ENCODE results near the gene PLCH2.
A peak's percentile ranks its signal among the peaks of the same experiment; 100 is the strongest.

The PLCH2 gene

DNA sequence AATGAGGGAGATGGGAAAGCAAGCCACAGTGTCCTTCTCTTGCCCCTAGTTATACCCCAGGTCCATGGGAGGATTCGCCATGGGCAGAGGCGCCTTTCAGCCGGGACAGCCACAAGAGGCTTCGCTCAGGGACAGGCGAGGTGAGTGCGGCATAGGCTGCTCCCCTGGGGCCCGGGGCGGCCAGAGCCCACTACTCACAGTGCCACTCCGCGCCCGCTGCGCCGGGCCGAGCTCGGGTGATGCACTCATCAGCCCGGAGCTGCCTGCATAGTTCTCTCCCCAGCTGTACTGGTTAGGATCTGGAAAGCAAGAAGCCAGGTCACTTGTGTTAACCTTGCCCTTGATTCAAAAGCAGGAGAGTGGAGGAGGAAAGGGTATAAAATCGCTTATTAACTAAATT is 41.9 kb downstream of the PLCH2 start:
- DNase-seq: no peak

DNA sequence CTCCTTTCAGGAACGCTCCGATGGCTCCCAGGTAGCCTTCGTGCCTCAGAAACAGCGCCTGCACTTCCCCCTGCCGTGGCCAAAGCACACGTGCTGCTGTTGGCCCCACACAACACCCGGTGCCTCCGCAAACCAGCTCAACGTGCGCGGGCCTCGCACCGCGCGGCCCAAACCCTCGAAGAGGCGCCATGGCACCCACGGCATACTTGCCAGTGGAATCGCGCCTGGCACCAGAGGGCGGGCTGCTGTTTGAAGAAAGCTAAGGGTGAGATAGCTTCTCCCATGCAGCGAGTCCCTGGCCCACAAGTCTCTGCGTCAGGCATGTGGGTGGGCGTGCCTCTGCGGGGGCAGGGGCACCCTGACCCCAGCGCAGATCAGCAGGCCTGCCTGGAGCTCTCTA is 42.4 kb downstream of the PLCH2 start:
- DNase-seq: no peak

DNA sequence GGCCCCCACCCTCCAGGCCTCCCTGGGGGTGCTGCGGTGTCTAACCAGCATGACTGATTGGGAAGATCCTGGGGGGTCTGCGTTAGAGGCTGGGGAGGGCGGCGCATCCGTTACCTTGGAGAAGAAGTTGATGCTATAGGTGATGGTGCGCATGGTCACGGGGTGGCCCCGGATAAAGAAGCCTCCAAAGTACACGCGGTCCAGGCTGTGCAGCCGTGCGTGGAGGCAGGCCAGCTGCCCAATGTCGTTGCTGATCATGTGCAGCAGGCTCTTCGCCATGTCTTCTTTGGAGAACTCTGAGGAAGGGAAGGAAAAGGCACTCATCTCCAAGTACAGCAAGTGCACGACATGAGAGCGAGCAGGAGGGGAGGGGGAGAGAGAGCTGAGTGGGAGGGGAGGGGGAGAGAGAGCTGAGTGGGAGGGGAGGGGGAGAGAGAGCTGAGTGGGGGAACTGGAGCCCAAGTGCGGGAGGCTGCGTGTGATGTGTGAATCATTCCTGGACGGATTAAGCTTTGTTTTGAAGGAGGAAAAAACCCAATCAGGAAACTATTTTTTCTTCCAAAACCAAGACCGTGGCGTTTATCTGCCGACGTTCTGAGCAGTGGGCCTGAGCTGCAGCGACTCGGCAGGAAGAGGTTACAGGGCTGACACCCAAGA is 43.1 kb downstream of the PLCH2 start:
- no peak for DNase-seq

DNA sequence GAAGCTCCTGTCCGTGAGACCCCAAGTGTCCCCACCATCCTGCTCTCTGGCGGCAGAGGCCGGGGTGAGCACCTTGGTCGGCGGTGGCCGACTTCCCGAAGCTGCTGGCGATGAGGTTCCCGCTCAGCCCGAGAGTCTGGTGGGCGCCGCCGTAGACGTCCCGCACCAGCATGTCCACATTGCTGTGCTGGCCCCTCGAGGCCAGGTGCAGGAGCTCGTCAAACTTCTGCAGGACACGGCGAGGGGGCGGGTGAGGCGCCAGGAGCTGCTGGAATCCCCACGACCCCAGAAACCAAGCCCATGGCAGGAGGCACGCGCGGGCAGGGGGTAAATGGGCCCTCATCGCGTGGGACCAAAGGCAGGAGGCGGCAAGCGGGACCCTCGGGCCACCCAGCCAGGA is 43.6 kb downstream of the PLCH2 start:
- DNase-seq: no peak

DNA sequence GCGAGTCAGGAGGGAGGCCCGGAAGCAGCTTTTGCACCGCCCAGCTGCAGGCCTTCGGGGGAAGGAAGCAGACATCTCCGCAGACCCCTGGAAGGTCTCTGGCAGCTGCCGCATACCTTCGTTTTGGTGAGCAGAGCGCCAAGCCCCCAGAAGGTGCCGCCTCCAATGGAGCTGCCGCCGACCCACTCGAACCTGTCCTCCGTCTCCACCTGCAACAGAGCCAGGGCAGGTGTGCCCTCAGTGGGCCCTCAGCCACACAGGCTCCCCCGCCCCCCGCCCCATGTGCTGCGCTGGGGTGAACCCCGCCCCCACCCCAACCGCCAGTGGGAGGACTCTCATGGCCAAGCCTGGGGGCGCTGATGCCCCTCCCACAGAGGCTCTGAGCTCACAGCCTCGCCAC is 44.1 kb downstream of the PLCH2 start:
- DNase-seq: no peak

DNA sequence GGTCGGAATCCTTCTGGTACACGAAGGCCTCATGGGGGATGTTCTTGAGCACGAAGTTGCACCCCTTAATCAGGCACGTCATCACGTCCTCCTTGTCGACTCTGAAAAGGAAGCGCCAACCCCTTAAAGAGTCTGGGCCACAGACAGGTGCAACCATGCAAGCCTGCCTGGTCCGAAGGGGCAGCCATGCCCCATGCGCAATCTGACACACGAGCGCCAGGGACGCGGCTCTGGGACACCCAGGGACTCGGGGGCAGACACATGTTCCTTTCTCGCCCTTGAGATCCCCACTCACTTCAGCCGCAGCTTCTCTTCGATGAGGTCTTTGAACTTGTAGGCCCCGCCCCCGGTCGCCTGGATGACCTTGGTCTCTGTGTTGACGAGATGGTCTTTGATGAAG is 44.7 kb downstream of the PLCH2 start:
- DNase-seq: no peak

DNA sequence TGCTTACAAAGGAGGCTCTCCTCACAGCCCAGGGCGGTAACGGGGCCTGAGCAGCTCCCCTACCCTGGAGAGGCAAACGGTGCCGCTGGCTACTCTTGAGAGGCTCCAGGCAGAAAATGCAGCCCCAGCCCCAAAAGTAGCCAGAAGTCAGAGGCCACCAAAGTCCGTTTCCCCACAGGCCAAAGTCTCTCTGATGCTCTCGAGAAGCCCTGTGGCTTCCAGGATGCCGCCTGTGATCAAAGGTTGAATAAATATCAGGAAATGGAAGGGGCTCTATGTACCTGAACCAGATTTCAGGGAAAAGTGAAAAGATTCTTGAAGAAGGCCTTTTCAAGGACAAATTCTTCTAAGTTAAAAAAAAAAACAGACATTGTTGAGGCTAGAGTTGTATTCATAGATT is 46.1 kb downstream of the PLCH2 start:
- DNase-seq: no peak

DNA sequence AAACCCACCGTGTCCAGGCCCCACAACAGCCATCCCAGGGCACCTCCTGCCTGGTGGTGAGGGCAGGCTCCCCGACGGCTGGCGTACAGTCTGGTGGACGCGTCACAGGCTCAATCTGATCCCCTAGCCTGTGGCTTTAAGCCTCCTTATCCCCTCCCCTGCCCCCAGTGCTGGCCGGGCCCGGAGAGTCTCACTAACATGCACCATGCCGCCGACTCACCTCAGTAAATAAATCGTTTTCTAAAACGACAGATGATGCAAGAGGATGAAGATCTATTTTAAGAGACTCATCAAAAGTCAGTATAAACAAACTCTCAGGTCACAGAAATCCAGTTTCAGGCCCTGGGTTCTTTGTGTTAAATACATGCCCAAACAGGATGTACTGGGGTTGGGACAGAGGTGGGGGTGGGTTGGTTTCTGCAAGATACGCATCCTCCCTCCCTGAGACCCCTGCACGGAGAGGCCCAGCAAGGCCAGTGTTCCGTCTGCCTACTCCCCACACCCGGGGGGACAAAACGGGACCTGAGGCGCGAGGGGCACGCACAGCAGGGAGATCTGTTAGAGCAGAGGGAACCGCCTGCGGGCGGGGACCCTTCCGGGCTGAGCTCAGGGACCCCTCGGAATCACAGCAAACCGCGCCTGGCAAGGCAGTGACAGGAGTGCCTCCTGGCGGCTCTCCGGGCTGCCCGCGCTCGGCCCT is 47.3 kb downstream of the PLCH2 start:
- no peak for DNase-seq

DNA sequence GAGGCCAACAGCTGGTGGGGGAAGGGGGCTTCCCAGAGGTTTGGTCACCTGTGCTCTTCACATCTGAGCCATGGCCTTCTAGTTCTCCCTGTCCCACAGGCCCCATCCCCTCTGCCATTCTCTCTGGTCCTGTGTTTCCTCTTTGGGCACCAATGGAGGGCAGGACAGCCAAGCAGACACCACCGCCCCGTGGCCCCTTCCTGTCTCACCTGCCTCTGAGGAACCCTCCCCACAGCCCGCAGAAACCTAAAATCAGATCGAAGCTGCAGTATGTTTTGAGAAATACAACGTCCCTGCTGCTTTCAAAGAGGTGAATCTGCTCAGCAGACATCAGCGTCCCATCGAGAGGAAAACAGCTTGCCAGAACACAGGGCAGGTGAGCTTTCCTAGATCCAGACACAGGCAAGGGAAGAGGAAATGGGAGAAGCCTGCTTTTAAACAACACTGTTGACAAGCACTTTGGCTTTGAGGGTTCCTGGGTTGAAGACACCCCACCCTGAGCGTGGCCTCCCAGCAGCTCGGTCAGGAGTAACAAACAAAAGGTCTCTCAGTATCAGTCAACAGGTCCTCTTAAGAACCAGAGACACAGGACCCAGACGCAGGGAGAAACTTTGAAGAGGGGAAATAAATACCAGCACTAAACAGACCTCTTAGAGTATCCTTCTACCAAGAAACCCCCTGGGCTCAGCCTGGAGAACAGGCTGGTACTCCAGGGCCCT is 48.0 kb downstream of the PLCH2 start:
- DNase-seq: no peak

DNA sequence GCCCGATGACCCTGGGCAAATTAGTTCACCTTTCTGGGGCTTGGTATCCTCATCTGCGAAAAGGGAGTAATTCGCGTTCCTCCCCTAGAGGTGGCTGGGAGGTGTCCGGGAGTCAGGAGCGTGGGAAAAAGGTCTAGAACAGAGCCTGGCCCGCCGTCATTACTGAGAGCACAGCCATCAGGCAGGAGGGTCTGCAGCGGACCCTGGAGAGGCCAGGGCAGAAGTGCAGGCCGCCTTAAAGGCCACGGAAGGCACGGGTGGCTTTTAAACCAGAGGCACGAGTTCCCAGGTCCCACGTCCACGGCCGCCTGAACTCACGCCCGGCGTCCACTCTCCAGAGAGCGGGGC is 49.5 kb downstream of the PLCH2 start:
- DNase-seq: no peak

DNA sequence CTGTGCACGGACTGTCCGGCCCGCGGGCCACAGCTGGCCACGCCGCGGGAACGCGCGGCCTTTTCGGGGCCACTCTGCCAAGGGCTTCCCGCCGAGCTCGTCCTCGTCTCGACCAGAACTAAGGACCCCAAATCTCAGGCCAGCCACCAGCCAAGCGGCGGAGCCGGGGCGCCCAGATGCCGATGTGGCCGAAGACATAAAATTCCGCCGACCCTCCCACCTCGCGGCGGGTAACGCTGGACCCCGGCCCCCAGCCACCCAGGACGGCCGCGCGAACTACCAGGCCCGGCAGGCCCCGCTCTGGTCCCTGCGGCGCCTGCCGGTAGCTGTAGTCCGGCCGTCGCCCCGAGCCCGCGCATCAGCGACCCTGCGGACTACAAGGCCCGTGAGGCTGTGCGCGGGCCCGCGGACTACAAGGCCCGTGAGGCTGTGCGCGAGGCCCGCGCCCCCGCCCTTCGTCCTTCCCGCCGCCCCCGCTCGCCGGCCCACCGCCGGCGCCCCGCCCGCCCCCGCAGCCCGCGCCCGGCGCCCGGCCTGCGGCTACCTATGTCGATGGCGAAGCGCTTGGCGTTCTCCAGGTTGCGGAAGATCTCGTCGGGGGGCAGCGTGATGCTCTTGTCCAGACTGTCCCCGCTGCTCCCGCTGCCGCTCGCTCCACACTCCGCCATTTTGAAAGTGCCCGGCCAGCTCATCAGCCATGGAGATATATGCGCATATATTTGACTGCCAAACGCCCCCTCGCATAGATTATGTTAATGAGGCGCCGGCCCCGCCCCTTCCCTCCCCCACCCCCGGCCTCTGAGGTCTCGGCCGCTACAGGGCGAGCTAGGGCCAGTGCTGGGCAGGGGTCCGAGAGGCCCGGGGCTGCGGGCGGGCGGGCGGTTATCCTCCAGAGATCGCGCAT is 50.1 kb downstream of the PLCH2 start, which contains the start of gene PANK4:
Gene PANK4, minus strand, starts transcription at position 677 of the 904 bp plus-strand sequence. Its CDS starts 9 bp downstream, at position 668.
- peak; percentile 73 for DNase-seq

DNA sequence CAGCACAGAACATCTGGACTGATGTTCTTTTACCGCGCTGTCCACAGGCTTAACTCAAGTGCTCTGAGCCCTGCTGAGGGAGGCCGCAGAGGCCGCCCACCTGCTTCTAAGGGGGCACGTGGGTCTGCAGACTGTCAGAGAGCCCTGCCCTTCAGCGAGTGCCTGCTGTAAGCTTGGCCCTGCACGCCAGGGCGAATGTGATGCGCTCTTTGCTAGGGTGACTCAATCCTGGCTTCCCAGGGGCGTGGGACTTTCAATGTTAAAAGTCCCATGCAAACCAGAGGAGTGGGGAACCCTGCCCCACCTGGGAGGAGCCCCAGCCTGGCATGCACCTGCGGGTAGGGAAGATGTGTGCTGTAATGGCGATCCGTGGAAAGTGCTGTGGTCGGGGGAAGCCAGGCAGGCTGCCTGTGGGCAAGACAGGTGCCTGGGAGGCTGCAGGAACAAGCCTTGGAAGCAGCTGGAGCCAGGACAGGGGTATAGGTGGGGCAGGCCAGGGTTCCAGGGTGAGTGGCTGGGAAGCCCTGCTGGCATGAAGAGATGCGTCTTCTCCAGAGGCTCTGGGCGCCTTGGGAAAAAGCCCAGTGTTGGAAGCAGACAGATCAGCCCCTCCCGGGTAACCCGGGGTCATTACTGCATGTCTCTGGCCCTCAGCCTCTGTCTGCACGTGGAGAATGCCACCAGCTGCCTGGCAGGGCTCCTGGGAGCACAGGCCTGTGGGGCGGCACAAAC is 50.9 kb downstream of the PLCH2 start:
- DNase-seq: no peak

DNA sequence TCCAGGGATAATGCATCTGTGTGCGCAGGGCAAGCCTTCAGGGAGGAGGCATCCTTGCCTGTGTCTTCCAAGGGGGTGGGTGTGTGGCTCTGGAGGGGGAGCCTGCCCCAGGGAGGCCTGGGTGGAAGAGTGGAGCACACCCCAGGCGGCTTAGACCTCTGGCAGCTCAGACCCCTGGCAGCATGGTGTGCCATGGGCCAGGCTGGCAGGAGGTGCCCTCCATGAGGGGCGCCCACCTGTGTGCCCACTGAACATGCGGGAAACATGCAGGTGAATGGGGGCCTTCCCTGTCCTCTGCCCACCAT is 51.4 kb downstream of the PLCH2 start:
- DNase-seq: no peak

DNA sequence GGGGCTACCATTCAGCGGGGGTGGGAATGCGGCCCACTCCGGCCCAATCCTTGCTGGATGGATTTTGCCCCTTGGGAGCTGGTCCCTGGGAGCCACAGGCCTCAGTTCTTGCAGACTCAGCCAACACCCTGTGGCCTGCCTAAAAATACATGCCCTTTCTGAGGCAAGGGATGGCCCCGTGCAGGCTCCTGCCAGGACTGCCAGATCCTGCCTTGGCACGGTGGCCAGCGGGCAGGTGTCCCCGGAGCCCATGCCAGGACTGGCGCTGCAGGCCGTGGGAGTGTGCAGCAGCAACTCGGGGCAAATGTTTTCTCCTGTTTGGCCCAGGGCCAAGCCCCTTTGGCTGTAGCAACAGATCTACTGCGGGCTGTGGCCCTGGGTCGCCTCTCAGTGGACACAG is 51.9 kb downstream of the PLCH2 start:
- no peak for DNase-seq

DNA sequence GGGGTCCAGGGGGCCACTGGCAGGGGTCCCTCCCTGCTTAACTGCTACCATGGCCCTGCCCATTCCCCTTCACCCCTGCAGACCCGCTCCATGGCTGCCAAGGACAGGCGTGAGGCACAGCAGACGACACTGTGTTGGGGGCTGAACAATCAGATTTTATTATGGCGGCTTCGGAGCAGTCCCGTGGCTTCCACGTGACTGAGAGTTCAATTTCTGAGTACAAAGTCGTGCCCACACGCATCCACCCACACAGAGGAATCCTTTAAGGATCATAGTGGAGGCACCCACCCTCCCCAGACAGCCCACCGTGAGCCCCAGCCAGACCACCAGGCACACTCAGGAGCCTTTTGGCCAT is 52.5 kb downstream of the PLCH2 start:
- no peak for DNase-seq

DNA sequence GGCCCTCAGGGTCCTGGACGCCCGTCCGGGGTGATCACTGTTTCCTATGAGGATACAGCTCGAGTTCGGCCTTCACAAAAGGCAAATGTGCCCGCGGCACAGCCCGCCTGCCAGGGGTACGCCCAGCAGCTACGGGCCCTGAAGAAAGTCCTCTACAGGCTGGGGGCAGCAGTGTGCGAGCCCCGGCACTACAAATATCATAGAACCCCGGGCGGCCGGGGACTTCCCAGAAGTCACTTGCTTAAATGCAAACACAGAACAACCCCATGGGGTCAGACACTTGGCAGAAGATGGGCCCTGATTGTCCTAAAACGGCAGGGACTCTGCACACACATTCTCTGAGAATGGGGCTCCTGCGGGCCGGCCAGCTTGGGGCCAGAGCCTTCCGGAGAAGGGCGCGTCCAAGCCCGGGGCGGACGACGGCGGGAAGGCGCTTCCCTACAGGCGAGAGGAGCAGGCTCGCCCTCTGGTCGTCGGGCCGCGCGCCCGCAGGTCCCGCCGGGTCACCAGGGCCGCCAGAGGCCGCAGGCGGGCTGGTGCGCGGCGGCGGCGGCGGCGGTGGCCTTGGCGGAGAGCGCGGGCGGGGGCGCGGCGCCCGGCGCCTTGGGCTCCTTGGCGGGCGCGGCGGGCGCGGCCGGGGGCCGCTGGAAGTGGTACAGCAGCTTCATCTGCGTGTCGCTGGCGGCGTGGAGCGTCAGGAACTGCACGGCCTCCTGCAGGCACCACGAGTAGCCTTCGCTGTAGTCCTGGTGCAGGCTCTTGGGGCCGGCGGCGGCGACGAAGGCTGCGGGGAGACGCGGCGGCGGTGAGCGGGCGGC is 53.1 kb downstream of the PLCH2 start:
- DNase-seq: no peak

DNA sequence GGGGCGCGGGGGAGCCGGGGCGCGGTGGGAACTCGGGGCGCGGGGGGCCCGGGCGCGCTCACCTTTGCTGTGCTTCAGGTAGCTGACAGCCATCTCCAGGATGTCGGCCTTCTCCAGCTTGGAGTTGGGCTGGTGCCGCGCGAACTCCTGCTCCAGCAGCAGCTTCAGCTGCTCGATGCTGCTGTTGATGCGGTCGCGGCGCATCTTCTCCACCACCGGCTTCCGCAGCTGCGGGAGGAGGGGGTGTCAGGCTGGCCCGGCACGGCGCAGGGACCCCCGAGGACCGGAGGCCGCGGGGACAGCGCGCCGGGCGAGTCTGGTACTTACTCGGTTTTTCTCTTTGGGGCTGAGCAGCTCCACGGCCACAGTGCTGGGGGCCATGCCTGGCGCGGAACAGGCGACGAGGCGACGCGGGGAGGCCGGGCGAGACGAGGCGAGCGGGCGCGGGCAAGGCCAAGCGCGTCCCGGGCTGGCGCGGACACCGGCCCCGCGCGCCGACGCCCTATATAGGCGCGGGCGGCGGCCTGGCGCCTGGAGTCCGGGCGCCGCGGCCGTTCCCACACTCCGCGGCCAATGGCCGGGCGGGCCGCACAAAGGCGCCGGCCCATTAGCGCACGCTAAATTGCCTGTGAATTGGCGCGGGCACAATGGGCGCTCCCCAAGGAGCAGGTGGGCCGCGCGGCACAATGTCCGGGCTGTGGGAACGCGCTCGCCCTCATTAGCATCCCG is 53.9 kb downstream of the PLCH2 start, which contains the start of gene HES5:
Gene HES5, minus strand, starts transcription at position 480 of the 729 bp plus-strand sequence. Its CDS starts 99 bp downstream, at position 381.
- no peak for DNase-seq

DNA sequence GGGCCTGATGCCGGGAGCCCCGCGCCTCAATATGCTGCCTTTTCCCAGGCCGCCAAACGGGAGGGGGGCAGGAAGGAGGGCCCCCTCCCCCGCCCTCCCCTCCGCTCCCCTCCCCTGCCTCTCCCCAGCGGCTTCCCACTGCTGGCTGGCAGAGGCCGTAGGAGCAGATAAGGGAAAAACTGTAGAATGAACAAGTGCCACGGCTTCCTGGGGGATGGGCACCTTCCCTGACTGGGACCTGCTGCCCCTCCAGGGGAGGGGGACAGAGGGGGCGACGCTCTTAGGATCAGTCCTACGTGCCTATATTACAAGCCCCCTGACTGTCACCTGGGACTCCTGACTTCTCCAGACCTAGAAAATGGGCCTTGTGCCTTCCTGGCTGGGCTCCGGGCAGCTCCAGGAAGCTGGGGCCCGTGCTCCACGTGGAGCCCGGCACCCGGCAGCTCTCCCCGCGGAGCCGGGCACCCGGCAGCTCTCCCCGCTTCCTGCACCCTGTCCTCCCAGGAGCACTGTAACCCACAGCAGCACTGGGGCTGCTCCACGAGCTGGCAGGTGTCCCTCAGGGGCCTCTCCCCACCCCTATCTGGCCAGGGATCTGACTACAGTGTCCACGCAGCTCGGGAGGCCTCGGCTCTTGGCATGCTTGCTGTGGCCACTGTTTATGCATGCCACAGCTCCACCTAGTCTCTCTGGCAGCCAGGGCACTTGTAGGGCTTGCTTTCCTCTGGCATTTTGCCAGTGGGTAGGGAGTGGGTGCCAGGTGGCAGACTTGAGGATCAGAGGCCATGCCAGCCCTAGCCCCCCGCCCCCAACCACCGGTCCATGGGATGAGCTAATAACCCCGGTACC is 54.6 kb downstream of the PLCH2 start:
- DNase-seq: no peak

DNA sequence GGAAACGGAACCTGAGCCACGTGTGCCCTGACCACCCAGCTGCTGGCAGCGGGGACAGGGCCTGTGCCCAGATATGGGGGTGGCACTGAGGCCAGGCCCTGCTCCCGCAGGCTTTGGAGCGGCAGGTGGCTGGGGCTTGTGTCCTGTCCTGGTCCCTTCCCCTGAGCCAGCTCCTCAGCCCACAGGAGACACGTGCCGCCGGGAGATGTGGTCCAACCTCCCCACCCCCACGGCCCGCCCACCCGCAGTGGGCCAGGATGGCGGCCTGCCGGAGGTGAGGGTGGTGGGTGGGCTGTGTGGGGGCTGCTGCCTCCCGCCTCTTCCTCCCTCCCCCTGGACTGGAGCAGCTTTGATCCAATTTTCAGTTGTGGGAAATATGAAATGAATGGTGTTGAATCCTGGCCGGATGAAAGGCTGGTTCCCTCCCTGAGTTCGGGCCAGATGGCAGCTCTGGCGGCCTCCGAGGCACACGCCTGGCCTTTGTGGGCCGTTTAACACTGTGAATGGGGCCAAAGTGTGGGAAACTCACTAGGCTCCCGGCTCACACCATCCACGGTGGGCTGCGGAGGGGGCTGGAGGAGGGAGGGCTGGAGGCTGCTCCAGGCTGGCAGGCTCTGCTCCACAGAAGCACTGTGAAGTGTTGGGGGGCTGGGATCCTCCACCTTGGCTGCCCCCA is 56.5 kb downstream of the PLCH2 start:
- DNase-seq: no peak

All from NCI-H1048 (cell line).